ENCODE results near the gene RAP1GAP2.
"Not testable (repeated sequence)": the region's sequence is repeated elsewhere in the genome, so short reads cannot be mapped to it uniquely, and the experiment has no call there.

The RAP1GAP2 gene

DNA sequence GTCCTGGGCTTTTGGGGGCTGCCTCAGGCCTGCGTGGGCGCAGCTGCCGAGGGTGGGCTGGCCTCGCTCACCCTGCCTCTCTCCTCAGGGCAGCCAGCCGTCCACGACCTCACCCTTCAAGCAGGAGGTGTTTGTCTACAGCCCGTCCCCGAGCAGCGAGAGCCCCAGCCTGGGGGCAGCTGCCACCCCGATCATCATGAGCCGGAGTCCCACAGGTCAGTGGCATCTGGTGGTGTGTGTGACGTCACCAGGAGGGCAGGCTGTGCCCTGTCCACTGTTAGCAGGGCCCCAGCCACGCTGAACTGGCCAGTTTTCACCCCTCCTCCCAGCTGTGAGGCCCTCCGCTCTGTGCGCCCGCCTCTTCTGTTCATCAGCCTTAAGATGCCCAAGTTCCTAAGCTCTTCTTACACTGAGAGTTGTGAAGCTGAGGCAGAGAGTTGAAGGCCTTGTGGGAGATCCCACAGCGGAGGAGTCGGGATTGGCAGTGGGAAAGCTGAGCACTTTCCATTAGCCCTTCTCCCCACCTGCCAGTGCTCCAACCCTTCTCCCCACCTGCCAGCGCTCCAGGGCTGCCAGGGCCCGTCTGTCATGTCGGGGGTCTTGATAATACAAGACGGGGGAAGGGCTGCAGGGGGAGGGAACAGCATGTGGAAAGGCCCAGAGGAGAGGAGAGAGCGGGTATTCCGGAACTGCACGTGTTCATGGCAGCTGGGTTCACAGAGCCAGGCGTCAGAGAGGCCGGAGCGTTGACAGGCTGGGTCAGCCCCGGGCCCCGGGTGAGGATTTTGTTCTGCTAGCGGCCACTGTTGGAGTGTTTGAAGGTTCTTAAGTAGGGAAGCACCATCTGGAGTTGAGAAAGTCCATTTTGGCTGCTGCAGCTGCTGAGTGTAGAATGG, 230.9 kb downstream of the RAP1GAP2 start:
- no peak for DNase-seq

DNA sequence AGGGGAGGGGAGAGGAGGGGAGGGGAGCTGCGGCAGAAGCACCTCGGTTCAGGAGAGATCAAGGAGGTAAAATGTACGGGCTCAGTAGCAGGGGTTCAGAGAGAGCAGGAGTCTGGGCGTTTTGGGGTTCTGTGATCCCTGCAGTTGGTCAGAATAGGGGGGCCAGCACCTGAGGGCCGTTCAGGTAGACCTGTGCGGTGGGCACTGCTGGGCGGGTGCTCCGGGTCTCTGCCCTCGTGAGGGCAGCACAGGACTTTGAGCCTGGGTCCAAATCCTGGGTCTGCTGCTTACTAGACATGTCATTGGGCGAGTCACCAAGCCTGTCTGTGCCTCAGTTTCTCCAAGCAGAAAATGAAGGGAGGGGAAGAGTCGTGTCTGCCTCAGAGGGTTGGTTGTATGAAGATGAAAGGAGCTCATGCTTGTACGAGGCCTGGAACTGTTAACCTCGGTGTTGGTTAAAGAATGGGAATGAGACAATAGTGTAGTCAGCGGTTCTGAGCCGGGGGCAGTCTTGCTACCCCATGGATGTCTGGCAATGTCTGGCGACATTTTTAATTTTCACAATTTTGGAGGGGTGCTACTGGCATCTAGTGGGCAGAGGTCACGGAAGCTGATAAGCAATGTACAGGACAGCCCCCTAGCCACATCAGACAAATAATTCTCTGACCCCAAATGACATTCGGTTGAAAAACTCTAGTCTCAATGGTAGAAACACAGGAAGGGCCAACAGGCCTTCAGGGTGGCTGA, 231.7 kb downstream of the RAP1GAP2 start:
- DNase-seq: no peak

DNA sequence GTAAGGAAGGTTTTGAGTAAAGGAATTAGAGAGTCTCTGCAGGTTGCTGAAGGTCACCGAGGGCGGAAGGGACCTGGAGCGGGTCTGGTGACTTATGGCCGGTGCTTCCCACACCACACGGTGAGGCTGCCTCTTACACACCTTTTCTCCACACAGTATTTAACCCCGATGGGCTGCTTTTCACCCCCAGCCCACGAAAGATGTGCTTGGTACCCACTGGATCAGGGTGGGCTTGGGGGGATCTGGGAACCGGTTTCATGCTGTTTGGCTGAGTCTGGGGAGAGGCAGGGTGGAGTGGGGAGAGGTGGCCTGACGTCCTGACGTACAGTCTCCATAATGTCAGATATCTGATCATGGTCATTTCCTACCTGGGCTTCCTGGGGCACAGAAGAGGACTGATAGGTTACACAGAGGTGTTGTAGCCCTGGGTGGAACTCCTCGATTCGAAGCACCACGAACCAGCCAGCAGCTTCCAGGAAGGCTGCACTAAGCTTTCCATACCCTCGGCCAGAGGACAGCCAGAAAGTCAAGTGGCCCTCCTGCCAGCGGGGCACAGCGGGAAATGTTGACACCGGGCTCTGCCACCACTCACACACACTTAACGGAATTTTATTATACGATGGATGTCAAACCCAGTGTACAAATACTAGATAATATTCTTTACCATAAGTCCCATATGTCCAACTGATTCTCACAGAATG, 233.1 kb downstream of the RAP1GAP2 start:
- no peak for DNase-seq

DNA sequence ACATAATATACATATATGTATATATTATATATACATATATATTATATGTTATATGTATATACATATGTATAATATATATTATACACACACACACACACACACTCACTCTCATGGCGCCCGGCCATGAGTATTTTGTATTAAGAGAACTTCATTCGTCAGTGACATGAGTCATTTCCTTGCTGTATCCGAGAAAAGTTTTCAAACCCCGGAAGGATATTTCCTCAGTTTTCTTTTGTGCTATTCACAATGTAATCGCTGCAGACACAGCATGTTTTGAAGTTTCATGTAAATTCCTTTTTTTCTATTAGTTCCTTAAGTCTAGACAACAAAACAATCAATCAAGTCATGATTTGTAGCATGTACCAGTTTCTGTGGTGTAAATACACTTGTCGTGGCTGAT, 233.9 kb downstream of the RAP1GAP2 start:
- DNase-seq: no peak

DNA sequence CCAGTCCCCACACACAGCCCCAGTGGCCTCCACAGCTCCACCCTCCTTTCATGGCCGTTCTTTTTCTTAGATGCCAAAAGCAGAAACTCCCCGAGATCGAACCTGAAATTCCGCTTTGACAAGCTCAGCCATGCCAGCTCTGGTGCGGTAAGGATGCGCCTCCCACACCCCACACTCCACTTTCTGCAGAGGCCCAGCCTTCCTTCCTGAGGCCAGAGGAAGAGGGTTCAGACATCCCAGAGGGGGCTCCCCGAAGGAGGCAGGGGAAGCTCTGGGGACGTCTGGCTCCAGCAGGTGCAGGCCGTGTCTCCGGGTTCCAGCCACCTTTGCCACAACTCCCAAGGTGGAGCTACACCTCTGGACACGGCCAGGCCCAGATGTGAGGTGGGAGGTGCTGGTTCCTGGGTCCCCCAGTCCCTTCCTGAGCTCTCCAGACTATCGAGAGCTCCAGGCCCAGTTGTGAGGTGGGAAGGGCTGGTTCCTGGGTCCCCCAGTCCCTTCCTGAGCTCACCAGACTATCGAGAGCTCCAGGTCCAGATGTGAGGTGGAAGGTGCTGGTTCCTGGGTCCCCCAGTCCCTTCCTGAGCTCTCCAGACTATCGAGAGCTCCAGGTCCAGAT, 234.7 kb downstream of the RAP1GAP2 start:
- not testable (repeated sequence) for DNase-seq

DNA sequence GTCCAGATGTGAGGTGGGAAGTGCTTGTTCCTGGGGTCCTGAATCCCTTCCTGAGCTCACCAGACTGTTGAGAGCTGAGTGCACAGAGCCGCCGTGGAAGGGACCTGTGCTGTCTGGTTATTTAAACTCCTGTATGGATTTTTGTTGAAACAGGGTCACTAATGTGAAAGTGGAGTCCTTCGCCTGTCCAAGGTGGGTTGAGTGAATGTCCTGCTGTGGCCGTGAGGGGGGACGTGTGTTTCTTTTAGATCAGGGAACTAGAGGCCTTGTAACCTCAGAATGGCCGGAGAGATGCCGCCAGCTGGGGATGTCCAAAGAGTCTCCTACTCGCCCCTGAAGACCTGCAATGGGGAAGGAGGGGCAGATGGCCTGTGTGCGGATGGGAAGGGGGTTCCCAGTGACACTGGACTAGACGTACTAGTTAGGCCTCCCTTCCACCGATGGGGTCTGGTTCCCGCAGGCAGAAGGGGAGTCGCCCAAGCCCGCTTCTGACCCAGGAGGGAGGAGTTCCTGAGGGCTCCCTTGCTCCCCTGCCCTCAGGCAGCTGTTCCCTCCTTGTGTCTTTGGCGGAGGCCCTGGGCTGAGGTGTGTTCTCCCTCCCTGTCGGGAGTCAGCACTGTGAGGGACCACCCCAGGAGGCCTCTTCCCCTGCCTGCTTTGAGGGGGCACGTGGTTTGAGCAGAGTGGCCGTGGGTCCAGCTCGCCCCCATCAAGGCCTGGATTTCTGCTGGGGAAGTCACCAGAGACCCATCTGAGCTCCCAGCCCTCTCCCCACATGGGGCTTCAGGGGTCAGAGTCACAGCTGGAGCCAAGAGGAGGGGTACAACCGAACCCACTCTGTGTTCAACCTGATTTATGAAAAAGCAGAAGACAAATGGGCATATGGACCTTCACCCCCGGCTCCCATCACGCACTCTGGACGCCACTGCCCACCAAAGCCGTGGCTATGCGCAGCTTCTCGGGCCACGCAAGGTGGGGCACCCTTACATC, 236.3 kb downstream of the RAP1GAP2 start:
- DNase-seq: no peak

DNA sequence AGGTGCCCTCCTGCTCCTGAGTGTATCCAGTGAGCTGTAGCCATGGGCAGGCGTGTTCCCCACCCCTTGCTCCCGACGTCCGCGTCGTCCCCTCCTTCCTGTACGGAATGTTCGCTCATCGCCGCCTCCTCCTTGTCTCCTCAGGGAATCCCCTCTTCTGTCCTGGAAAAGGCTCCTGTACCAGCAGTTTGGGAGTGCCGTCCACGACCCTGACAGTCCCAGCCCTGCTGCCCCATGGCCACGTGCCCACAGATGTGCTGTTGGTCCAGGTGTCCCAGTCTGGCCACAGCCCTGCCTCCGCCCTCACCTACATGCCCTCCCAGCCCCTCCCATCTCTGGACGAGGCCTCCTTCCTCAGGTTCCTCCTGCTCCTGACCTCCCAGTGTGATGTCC, 237.0 kb downstream of the RAP1GAP2 start:
- no peak for DNase-seq

DNA sequence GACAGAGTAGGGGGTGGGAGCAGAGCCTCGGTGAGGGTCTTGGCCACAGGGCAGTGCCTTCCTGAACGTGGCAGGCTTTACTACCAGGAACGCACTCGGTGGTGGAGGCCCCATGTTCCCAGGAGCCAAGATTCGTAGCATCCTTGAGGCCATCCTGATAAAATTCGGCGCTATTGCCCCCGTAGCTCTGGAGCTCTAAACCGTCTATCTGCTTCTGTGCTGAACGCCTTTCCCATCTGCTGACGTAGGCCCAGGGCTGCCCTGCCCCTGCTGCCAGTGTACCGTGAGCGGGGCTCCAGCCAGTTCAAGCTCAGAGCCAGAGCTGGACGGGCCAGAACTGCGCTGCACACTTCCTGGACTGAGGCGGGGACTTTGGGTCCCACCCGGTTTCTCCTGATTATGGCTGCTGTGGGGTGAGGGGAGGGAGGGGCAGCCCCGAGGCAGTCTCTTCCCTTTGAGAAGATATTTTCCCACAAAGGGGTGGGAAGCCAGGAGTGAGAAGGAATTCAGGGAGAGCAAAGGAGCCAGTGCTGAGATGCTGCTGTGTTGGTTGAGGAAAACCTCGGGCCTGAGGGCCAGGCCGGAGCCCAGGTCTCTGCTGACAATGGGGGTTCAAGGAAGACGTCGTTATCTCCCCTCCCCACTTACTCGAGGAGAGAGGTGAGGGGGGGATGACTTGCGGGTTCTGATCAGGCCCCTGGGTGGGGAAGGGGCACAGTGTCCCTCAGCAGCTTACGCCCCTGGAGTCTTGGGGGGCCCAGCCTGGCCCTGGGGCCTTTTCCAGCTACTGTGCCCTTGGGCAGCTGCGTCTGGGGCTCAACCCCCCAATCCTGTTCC, 237.7 kb downstream of the RAP1GAP2 start:
- no peak for DNase-seq

DNA sequence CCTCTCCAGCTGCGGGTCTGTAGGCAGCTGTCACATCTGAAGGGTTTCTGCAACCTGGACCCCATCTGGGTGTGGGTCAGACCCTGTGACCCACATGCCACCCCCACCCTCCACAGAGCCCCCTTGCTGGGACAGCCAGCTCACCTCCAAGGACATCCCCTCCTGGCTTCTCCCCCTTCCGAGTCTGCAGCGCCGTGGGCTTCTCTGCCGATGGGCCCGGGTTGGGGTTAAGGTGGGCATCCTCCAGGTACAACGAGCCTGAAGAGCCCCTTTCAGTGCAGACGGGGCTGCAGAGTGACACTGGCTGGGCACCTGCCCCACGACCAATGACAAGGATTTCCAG, 238.3 kb downstream of the RAP1GAP2 start:
- DNase-seq: no peak

DNA sequence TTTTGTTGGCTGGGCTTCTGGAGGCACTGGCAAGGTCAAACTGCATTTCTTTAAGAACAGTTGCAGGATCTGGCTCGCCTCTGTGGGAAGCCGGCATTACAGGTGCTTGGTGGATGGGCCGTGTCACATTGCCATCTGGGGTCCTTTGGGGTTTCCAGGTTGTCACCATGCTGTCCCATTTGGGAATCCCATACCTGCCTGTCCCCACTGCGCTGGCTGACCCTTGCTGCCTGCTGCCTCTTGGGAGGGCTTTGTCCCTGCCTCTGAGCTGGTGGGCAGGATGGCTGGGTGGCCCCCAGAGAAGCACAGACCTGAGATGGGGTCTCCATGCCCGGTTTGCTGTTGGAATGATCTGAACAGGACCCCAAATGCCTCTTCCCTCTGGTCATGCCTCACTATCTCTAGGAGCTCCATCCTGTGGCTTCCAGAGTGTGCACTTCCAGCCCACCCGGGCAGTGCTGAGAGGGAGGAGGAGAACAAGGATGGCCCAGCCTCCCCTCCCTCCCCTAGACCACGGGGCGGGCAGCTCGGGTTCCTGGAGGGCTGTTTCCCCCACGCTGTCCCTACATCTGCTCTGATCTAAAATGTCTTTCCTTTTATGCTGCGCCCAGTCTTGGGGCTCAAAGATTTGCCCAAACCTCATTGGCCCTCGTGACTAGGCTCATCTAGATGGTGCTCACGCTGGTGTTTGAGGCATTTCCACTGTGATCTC, 239.2 kb downstream of the RAP1GAP2 start:
- DNase-seq: no peak

DNA sequence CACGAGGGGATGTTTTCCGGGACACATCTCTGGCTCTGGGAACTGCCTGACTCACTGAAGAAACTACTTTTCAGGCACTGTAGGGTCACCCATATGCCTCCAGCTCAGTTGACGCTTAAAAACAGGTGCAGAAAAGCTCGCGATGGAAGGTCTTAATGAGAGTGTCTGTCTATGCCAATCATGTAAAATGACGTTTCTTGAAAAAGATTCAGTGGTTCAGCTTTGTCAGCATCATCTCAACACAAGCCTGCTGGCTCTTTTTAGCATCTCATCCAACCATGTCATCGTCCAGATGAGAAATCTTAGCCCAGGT, 239.7 kb downstream of the RAP1GAP2 start:
- DNase-seq: no peak

DNA sequence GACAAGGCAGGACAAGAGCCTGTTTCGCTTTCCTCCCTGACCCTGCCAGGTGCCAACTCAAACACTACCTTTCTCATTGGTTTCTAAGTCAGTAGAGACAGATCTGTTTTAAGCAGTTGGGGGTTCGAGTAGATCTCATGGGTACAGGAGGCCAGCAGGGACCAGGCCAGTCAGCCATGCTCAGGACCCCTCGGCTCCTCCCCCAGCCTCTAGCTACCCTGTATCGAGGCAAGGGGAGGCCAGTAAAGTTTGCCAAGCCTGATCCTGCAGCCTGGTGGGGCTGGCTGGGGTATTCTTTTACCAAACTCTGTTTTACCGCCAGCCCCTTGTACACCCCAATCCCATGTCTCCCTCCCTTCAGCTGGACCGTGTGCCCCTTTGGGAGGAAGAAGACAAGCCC, 240.6 kb downstream of the RAP1GAP2 start:
- DNase-seq: no peak

DNA sequence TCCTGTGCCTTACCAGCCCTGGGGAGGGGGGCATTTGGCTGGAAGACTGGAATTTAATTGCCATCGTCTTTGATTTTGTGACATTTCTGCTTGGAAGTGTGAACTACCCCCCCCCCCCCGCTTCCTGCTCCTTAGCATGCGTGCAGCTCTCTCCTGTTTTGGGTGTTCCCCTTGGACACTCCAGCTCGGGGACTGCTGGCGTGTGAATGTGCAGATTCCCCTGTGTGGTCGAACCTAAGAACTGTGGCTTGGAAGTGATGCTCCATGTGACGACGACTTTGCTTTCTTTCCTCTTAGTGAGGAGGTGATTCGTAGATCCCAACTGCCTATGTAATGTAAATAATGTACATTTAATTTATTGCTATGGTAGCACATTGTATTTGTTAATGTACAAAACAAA, 241.0 kb downstream of the RAP1GAP2 start:
- DNase-seq: no peak

DNA sequence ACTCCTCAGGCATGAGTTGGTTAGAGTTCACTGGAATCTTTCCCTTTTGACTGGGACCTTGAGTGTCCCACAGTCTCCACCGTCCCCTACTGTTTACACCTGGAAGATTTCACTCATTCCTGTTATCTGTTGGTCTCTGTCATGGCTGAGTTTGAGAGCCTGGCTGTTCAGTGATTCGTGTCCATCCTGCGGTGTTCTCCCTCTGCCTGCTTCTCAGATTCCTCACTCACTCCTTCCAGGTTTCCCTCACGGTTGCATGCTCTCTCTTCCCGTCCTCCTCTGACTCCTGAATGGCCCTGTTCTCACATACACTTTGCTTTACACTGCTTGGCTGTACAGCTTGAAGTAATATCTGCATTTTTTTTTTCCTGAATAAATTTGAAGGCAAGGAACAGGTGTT, 242.7 kb downstream of the RAP1GAP2 start:
- DNase-seq: peak; percentile 21

DNA sequence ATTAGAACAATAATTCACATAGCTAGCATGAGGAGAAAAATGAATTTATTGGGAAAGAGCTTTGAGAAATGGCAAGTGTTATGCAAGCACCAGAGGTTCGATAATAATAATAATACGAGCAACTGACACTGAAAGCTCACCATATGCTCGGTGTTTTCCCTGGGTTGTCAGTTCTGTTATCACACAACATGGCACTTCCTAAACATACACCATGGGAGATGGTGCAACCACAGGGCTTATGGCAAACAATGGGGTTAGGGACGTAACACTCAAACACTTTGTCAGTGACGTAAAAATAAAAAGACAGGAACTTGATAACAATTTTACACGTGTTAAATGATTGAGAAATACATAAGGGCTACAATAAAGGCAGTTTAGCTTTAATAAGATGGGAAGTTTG, 243.5 kb downstream of the RAP1GAP2 start:
- DNase-seq: no peak

DNA sequence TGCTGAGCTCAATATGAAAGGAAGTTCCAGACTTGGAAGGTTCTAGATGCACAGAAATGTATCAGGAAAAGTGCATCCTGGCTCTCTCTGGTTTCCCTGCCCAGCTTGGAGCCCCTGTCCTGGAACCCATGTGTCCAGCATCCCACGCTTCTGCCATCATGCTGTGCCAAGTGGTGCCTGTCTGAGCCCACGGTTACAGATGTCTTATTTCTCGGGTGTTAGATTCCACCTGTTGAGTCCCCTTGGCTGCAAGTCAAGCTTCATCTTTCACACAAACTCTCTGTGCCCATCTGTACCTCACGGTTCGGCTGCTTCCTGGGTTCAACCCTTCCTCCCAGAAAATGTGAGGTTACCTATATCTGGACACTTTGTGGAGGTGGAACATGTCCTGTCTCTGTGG, 244.6 kb downstream of the RAP1GAP2 start:
- no peak for DNase-seq

DNA sequence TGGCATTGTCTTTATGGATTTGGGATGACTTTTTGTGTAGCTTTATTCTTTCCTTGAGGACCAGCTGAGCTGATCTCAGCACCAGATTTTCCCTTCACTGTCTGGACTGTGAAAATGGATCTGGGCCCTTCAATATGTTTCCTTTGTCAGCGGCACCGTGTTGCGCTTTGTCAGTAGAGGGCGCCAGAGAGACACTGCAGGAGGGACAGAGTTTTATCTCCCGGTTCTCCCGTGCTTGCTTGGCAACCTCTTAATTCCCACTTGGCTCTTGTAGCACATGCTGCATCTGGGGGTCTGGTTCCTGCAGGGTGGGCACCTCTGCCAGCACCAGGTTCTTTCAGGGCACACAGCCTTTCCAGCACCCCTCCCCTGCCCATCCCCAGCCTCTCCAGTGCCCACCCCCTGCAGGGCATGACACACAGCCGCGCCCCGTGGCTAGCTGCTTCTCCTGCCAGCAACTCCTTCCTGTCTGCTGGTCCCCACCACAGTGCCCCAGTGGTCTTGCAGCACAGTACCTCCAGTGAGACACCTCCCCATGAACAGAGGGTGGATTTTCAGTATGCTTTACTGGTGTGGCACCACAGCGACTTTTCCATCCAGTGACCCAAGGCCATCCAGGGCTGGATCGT, 247.6 kb downstream of the RAP1GAP2 start:
- no peak for DNase-seq

DNA sequence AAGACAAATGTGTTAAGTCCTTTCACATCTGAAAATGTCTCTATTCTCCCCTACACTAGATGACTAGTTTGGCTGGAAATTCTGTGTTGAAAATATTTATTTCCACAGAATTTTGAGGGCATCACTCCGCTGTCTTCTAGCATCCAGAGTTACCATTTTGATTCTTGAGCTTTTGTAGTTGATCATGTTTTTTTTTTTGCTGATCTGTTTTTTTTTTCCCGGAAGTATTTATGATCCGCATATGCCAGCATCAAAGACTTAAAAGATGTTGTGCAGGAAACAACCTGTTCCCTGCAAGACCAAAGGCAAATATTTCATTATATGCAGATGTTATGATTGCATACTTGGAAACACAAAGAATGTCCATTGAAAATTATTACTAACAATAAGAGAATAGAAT, 250.5 kb downstream of the RAP1GAP2 start:
- no peak for DNase-seq

DNA sequence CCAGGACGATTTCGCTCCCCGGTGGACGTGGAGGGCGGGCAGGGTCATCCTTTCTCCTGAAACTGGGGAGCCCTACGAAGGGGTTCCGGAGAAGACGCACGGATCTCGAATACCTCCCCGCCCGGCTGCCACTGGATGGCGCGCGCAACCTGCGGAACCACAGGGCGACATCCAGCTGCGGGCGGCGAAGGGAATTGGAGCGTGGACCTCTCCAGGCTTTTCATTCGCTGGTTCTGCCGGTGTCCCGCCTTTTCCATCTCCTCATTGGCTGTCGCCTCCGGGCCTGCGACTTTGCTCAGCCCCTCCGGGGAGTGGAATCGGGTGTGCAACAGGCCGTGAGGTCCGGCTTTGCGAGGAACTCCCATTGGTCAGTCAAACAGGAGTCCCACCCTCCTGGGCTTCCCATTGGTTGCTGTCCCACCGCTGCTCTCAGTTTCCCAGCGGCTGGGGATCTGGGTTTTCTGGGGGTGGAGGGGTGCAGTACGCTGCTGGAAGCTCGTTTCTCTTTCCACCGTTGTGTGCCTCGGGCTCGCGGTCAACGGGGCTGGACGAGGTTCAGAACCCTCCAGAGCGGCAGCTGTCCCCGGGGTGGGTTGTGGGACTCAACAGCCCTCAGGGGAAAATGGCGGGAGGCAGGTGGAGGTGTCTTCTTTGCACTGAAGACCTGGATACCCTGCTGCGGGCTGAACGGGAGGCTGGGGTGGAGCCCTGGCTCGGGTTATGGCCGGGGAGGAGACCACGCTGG, 252.7 kb downstream of the RAP1GAP2 start:
- DNase-seq: peak; percentile 87
